Sigmoid colon (tissue), 7 donors: ENCODE measurements around the gene ACLY. TPM values are rescaled to one million over a fixed set of nuclear protein-coding genes. Genes with fewer than 3 reads are reported as not detected.

Experiments used
- DNase-seq: peaks from one replicate; pipeline ENCODE4 v3.0.0-alpha.2; 2019
- H3K27ac ChIP-seq, 4 donors: fragments of 200-600 bp; sonication (generic); one replicate each; pipeline ENCODE4 v1.5.1; 2016 to 2019; ENCODE audit warnings: mild to moderate bottlenecking in 1 of 4
- H3K27me3 ChIP-seq, 3 donors: fragments of 200-600 bp; sonication (generic); one replicate each; pipeline ENCODE4 v1.5.1; 2019; ENCODE audit warnings: mild to moderate bottlenecking in 1 of 3
- H3K36me3 ChIP-seq, 4 donors: fragments of 200-600 bp; sonication (generic); one replicate each; pipeline ENCODE4 v1.5.1; 2016 to 2019
- H3K4me1 ChIP-seq, 4 donors: fragments of 200-600 bp; sonication (generic); one replicate each; pipeline ENCODE4 v1.5.1; 2017 to 2019
- H3K4me3 ChIP-seq, 4 donors: fragments of 200-600 bp; sonication (generic); one replicate each; pipeline ENCODE4 v1.5.1; 2017 to 2019; ENCODE audit warnings: mild to moderate bottlenecking in 2 of 4, moderate library complexity in 1 of 4
- H3K9me3 ChIP-seq, 4 donors: fragments of 200-600 bp in 3 of 4; sonication (generic) in 3 of 4; one replicate each; pipeline versions ENCODE4 v1.5.1 to v1.6.1; 2013 to 2019
- CTCF ChIP-seq, 4 experiments: fragments of 450-650 bp in 3 of 4; fragments of 200-600 bp in 1 of 4; IDR thresholded peaks; one replicate each; pipeline ENCODE4 v1.5.1; 2016 to 2019; ENCODE audit warnings: antibody characterized with exemption in 4 of 4, mild to moderate bottlenecking in 3 of 4, moderate library complexity in 2 of 4
- EP300 ChIP-seq, 4 donors: sonication (generic); formaldehyde crosslinking; IDR thresholded peaks; one replicate each; pipeline ENCODE4 v1.6.1; 2017; ENCODE audit warnings: antibody characterized with exemption in 4 of 4
- POLR2A ChIP-seq, 2 donors: fragments of 450-650 bp; IDR thresholded peaks; one replicate each; pipeline ENCODE4 v1.6.1; 2016; ENCODE audit warnings: antibody characterized with exemption in 2 of 2, mild to moderate bottlenecking in 2 of 2, moderate library complexity in 2 of 2
- POLR2AphosphoS5 ChIP-seq, 4 donors: sonication (generic); formaldehyde crosslinking; IDR thresholded peaks; one replicate each; pipeline ENCODE4 v1.6.1; 2017; ENCODE audit warnings: antibody characterized with exemption in 4 of 4
- WGBS, 2 donors: extraction: QIAGEN DNeasy Blood & Tissue Kit; methylation state at CpG; one replicate each; pipeline ENCODE4 v1.1.7; 2013; 5-methylcytosine and 5-hydroxymethylcytosine counted together
- intact Hi-C: fragments of 100-400 bp; cut with DNase I; formaldehyde crosslinking; loops from one replicate; pipeline ENCODE4 v1.15.1; 2023
- polyA plus RNA-seq, 3 donors: library from polyadenylated mRNA; stranded (reverse); fragments of 200-250 nt; gene quantifications; one replicate each; pipeline ENCODE4 v1.2.3, GENCODE V29; 2013
- total RNA-seq, 4 donors: library from RNA; depleted of rRNA; stranded (reverse); fragments of >200 nt; gene quantifications; one replicate each; pipeline ENCODE4 v1.1.0, GENCODE V29; 2016
- donor health status: healthy with polysubstance abuse.
- donor health status: Bipolar disorder and iron deficiency.
- donor health status: healthy.

Gene ACLY
- total and polyA plus RNA-seq, 7 donors = 27.0 to 56.2 (median 41.0) TPM

- peaks cover 0 to 23% (median 0%) of the 10 kb centered on the region in 4 donors for H3K36me3 ChIP-seq
- peak; percentile 80 for DNase-seq
- peak overlapping the region; percentile 91 to 99 (median 93) for H3K27ac ChIP-seq
- H3K9me3 ChIP-seq = no peaks in the 10 kb centered on the region
- 1 to 4% methylated on average over 18 of the region's 18 CpGs for WGBS, 2 donors
- intact Hi-C loops = loop anchor here (2.0 to 10.0 kb wide), 4 partner anchors 47 to 231 kb away; partner anchors contain the start of genes ACLY, DHX58, DNAJC7 and HAP1
- peaks cover 0 to 57% (median 47%) of the 10 kb centered on the region in 4 donors for H3K4me1 ChIP-seq
- H3K27me3 ChIP-seq = no peaks in the 10 kb centered on the region
- peak overlapping the region; percentile 82 to 96 (median 88) for H3K4me3 ChIP-seq
- no peak for TF ChIP-seq POLR2A (IDR thresholded peaks at IDR 0.05)
- TF ChIP-seq EP300 (IDR thresholded peaks at IDR 0.05) = no peak
- no peak for TF ChIP-seq POLR2AphosphoS5 (IDR thresholded peaks at IDR 0.05)
These were observed 47.1 kb upstream of the ACLY start for GRCh38 chr17:41965694-41966462.

- H3K27me3 ChIP-seq = no peaks in the 10 kb centered on the region
- no peak overlapping the region for H3K4me3 ChIP-seq
- TF ChIP-seq POLR2A (IDR thresholded peaks at IDR 0.05) (no peak), CTCF (IDR thresholded peaks at IDR 0.05) (peak; percentile 79 to 93 (median 88))
- H3K9me3 ChIP-seq = no peaks in the 10 kb centered on the region
- H3K4me1 ChIP-seq = peaks cover 0 to 28% (median 24%) of the 10 kb centered on the region in 4 donors
- peaks cover 0 to under 1% (median 0%) of the 10 kb centered on the region in 4 donors for H3K36me3 ChIP-seq
- 19 to 23% methylated on average over 9 of the region's 9 CpGs for WGBS, 2 donors
- DNase-seq = peak; percentile 90
- intact Hi-C loops = loop anchor here (5.0 to 10.0 kb wide), 2 partner anchors 139 to 228 kb away; partner anchors contain the start of gene HAP1
- peak overlapping the region in 2 of 4 donors; percentile 31 to 36 for H3K27ac ChIP-seq
These were observed 44.1 kb upstream of the ACLY start for GRCh38 chr17:41962768-41963434.

GRCh38 chr17:41962111-41962510 lies 43.4 kb upstream of the ACLY start:
- Histone ChIP-seq H3K27me3 (no peaks in the 10 kb centered on the region), H3K4me3 (no peak overlapping the region), H3K9me3 (no peaks in the 10 kb centered on the region), H3K36me3 (no peaks in the 10 kb centered on the region), H3K4me1 (peaks cover 0 to 20% (median 16%) of the 10 kb centered on the region in 4 donors), H3K27ac (no peak overlapping the region)
- DNase-seq = no peak
- WGBS, 2 donors = 65 to 76% methylated on average over 5 of the region's 5 CpGs
- TF ChIP-seq EP300 (IDR thresholded peaks at IDR 0.05) = no peak
- TF ChIP-seq POLR2A (IDR thresholded peaks at IDR 0.05) = no peak
- no peak for TF ChIP-seq CTCF (IDR thresholded peaks at IDR 0.05)
- no peak for TF ChIP-seq POLR2AphosphoS5 (IDR thresholded peaks at IDR 0.05)
- intact Hi-C loops = loop anchor here (5.0 to 10.0 kb wide), 2 partner anchors 140 to 227 kb away; partner anchors contain the start of gene HAP1

- peaks cover 0 to 7% (median 5%) of the 10 kb centered on the region in 4 donors for H3K4me1 ChIP-seq
- H3K36me3 ChIP-seq = no peaks in the 10 kb centered on the region
- TF ChIP-seq POLR2A (IDR thresholded peaks at IDR 0.05) = no peak
- no peak for TF ChIP-seq EP300 (IDR thresholded peaks at IDR 0.05)
- TF ChIP-seq CTCF (IDR thresholded peaks at IDR 0.05) = no peak
- TF ChIP-seq POLR2AphosphoS5 (IDR thresholded peaks at IDR 0.05) = no peak
- no peaks in the 10 kb centered on the region for H3K9me3 ChIP-seq
- H3K27ac ChIP-seq = no peak overlapping the region
- 71 to 78% methylated on average over 17 of the region's 17 CpGs for WGBS, 2 donors
- H3K4me3 ChIP-seq = no peak overlapping the region
- intact Hi-C loops = loop anchor here (5.0 to 10.0 kb wide), 2 partner anchors 143 to 225 kb away; partner anchors contain the start of gene HAP1
- H3K27me3 ChIP-seq = no peaks in the 10 kb centered on the region
- no peak for DNase-seq
These were observed 40.8 kb upstream of the ACLY start for GRCh38 chr17:41959336-41960095.
